Progenitor cell of endocrine pancreas (in vitro differentiated cells): ENCODE data around the gene COX6A1. TPM values are rescaled to one million over a fixed set of nuclear protein-coding genes. Genes with fewer than 3 reads are reported as not detected.

Source experiments
- DNase-seq: peaks from one replicate; pipeline ENCODE4 v3.0.0; 2021; ENCODE audit warnings: low spot score; ENCODE audit not compliant: unreplicated experiment
- H3K27ac Mint-ChIP-seq: 2 replicates; pipeline ENCODE4 v1.8.0; 2021; ENCODE audit warnings: mild to moderate bottlenecking, moderate library complexity, mixed read lengths
- H3K27me3 Mint-ChIP-seq: 2 replicates; pipeline ENCODE4 v1.8.0; 2021; ENCODE audit warnings: mixed read lengths
- H3K36me3 Mint-ChIP-seq: 2 replicates; pipeline ENCODE4 v1.8.0; 2022; ENCODE audit warnings: mixed read lengths; ENCODE audit not compliant: insufficient read depth
- H3K4me1 Mint-ChIP-seq: 2 replicates; pipeline ENCODE4 v1.8.0; 2021; ENCODE audit warnings: low read depth, mixed read lengths
- H3K4me3 Mint-ChIP-seq: 2 replicates; pipeline ENCODE4 v1.8.0; 2021; ENCODE audit warnings: low read depth, mild to moderate bottlenecking, moderate library complexity, mixed read lengths
- H3K9me3 Mint-ChIP-seq: 2 replicates; pipeline ENCODE4 v1.8.0; 2021; ENCODE audit warnings: low read depth, mixed read lengths
- CTCF ChIP-seq: fragments of 200-600 bp; sonication (generic); IDR thresholded peaks from one replicate; pipeline ENCODE4 v1.5.0; 2021; ENCODE audit warnings: antibody characterized with exemption, mild to moderate bottlenecking; ENCODE audit not compliant: unreplicated experiment
- total RNA-seq: library from RNA; stranded (reverse); gene quantifications from 2 replicates; pipeline ENCODE4 v1.2.1, GENCODE V29; 2021

Gene COX6A1
- total RNA-seq, 1 donor from 2014 or later = 318 TPM

GRCh38 chr12:120416490-120417216 is 21.3 kb upstream of the COX6A1 start:
- Mint-ChIP-seq H3K4me1 (peaks cover 6% of the 10 kb centered on the region), H3K9me3 (no peaks in the 10 kb centered on the region), H3K36me3 (no peaks in the 10 kb centered on the region), H3K4me3 (no peak overlapping the region), H3K27ac (no peak overlapping the region), H3K27me3 (no peaks in the 10 kb centered on the region)
- no peak for DNase-seq
- TF ChIP-seq CTCF = no peak

GRCh38 chr12:120417917-120418580 is 19.9 kb upstream of the COX6A1 start:
- peaks cover 6% of the 10 kb centered on the region for H3K4me1 Mint-ChIP-seq
- no peaks in the 10 kb centered on the region for H3K27me3 Mint-ChIP-seq
- H3K36me3 Mint-ChIP-seq = no peaks in the 10 kb centered on the region
- H3K4me3 Mint-ChIP-seq = no peak overlapping the region
- DNase-seq = no peak
- no peaks in the 10 kb centered on the region for H3K9me3 Mint-ChIP-seq
- no peak overlapping the region for H3K27ac Mint-ChIP-seq
- no peak for TF ChIP-seq CTCF

GRCh38 chr12:120421701-120422100 is 16.2 kb upstream of the COX6A1 start:
- no peaks in the 10 kb centered on the region for H3K27me3 Mint-ChIP-seq
- no peaks in the 10 kb centered on the region for H3K9me3 Mint-ChIP-seq
- H3K27ac Mint-ChIP-seq = no peak overlapping the region
- no peaks in the 10 kb centered on the region for H3K36me3 Mint-ChIP-seq
- DNase-seq = no peak
- no peaks in the 10 kb centered on the region for H3K4me1 Mint-ChIP-seq
- no peak overlapping the region for H3K4me3 Mint-ChIP-seq
- TF ChIP-seq CTCF = no peak

GRCh38 chr12:120422892-120423456 is 14.9 kb upstream of the COX6A1 start:
- Mint-ChIP-seq H3K27ac (no peak overlapping the region), H3K27me3 (no peaks in the 10 kb centered on the region), H3K36me3 (no peaks in the 10 kb centered on the region), H3K4me3 (no peak overlapping the region), H3K9me3 (no peaks in the 10 kb centered on the region), H3K4me1 (no peaks in the 10 kb centered on the region)
- no peak for TF ChIP-seq CTCF
- DNase-seq = no peak

GRCh38 chr12:120425797-120426196 is 12.1 kb upstream of the COX6A1 start:
- no peak for TF ChIP-seq CTCF
- H3K27me3 Mint-ChIP-seq = no peaks in the 10 kb centered on the region
- no peaks in the 10 kb centered on the region for H3K9me3 Mint-ChIP-seq
- H3K4me3 Mint-ChIP-seq = no peak overlapping the region
- no peak for DNase-seq
- H3K27ac Mint-ChIP-seq = peak overlapping the region; percentile 81
- H3K4me1 Mint-ChIP-seq = peaks cover 3% of the 10 kb centered on the region
- H3K36me3 Mint-ChIP-seq = no peaks in the 10 kb centered on the region
